ENCODE results near the gene ARRDC4.

Gene ARRDC4

GRCh38 chr15:97953748-97954147, 6.8 kb upstream of the ARRDC4 start:
- POLR2A ChIA-PET, result no interaction called here
- TF ChIP-seq ZNF384 (IDR thresholded peaks at IDR 0.05), result no peak
- CTCF ChIA-PET, result no interaction called here
- no peak for DNase-seq (ENCODE audit: extremely low spot score)

- CTCF ChIA-PET, result no interaction called here
- POLR2A ChIA-PET, result no interaction called here
- DNase-seq (ENCODE audit: extremely low spot score), result no peak
- TF ChIP-seq TARDBP (IDR thresholded peaks at IDR 0.05) (no peak), NFRKB (IDR thresholded peaks at IDR 0.05) (no peak), L3MBTL2 (conservative IDR thresholded peaks at IDR 0.05) (no peak), ELF4 (IDR thresholded peaks at IDR 0.05) (no peak), CTBP1 (IDR thresholded peaks at IDR 0.05; ENCODE audit: borderline replicate concordance) (no peak), SP1 (IDR thresholded peaks at IDR 0.05) (no peak), PKNOX1 (IDR thresholded peaks at IDR 0.05) (no peak), LEF1 (IDR thresholded peaks at IDR 0.05; ENCODE audit: borderline replicate concordance) (no peak), BHLHE40 (IDR thresholded peaks at IDR 0.05; ENCODE audit: borderline replicate concordance) (no peak), SUZ12 (IDR thresholded peaks at IDR 0.05) (no peak), FOXA1 (IDR thresholded peaks at IDR 0.05) (no peak), FOXK2 (IDR thresholded peaks at IDR 0.05) (no peak), HDGF (IDR thresholded peaks at IDR 0.05; ENCODE audit: borderline replicate concordance) (no peak), FOXM1 (IDR thresholded peaks at IDR 0.05; ENCODE audit: borderline replicate concordance) (no peak), ZNF384 (IDR thresholded peaks at IDR 0.05) (no peak), ARNT (IDR thresholded peaks at IDR 0.05) (no peak)
Measured at GRCh38 chr15:97955035-97955434, 5.5 kb upstream of the ARRDC4 start.

GRCh38 chr15:97955529-97955928, 5.0 kb upstream of the ARRDC4 start:
- ChIA-PET POLR2A (no interaction called here), CTCF (no interaction called here)
- no peak for DNase-seq (ENCODE audit: extremely low spot score)
- TF ChIP-seq FOXK2 (IDR thresholded peaks at IDR 0.05), result no peak
- no peak for TF ChIP-seq ARNT (IDR thresholded peaks at IDR 0.05)
- no peak for TF ChIP-seq ZNF384 (IDR thresholded peaks at IDR 0.05)
- no peak for TF ChIP-seq NFRKB (IDR thresholded peaks at IDR 0.05)
- no peak for TF ChIP-seq BHLHE40 (IDR thresholded peaks at IDR 0.05; ENCODE audit: borderline replicate concordance)
- no peak for TF ChIP-seq L3MBTL2 (conservative IDR thresholded peaks at IDR 0.05)
- TF ChIP-seq ELF4 (IDR thresholded peaks at IDR 0.05), result no peak
- no peak for TF ChIP-seq HDGF (IDR thresholded peaks at IDR 0.05; ENCODE audit: borderline replicate concordance)
- no peak for TF ChIP-seq SP1 (IDR thresholded peaks at IDR 0.05)
- no peak for TF ChIP-seq TARDBP (IDR thresholded peaks at IDR 0.05)
- TF ChIP-seq CTBP1 (IDR thresholded peaks at IDR 0.05; ENCODE audit: borderline replicate concordance), result no peak
- no peak for TF ChIP-seq PKNOX1 (IDR thresholded peaks at IDR 0.05)
- TF ChIP-seq FOXM1 (IDR thresholded peaks at IDR 0.05; ENCODE audit: borderline replicate concordance), result no peak

- no peak for DNase-seq (ENCODE audit: extremely low spot score)
- ChIA-PET POLR2A (no interaction called here), CTCF (interaction anchor here (0.6 kb wide), 2 partner anchors 47 to 469 kb away, joined by 3 read pairs; no protein-coding TSS in a partner anchor)
- TF ChIP-seq ZNF384 (IDR thresholded peaks at IDR 0.05) (no peak), PKNOX1 (IDR thresholded peaks at IDR 0.05) (peak; percentile 76), BHLHE40 (IDR thresholded peaks at IDR 0.05; ENCODE audit: borderline replicate concordance) (no peak), CTBP1 (IDR thresholded peaks at IDR 0.05; ENCODE audit: borderline replicate concordance) (no peak)
Measured at GRCh38 chr15:97959724-97960363, 659 bp upstream of the ARRDC4 start.

- no peak for TF ChIP-seq FOXK2 (IDR thresholded peaks at IDR 0.05)
- no peak for TF ChIP-seq FOXA1 (IDR thresholded peaks at IDR 0.05)
- TF ChIP-seq ELF4 (IDR thresholded peaks at IDR 0.05), result no peak
- TF ChIP-seq SP1 (IDR thresholded peaks at IDR 0.05), result no peak
- TF ChIP-seq PKNOX1 (IDR thresholded peaks at IDR 0.05), result no peak
- TF ChIP-seq TARDBP (IDR thresholded peaks at IDR 0.05), result no peak
- no peak for TF ChIP-seq SUZ12 (IDR thresholded peaks at IDR 0.05)
- TF ChIP-seq NFRKB (IDR thresholded peaks at IDR 0.05), result no peak
- TF ChIP-seq CTBP1 (IDR thresholded peaks at IDR 0.05; ENCODE audit: borderline replicate concordance), result no peak
- TF ChIP-seq HDGF (IDR thresholded peaks at IDR 0.05; ENCODE audit: borderline replicate concordance), result no peak
- no peak for TF ChIP-seq FOXM1 (IDR thresholded peaks at IDR 0.05; ENCODE audit: borderline replicate concordance)
- TF ChIP-seq ZNF384 (IDR thresholded peaks at IDR 0.05), result no peak
- peak; percentile 22 for DNase-seq (ENCODE audit: extremely low spot score)
- ChIA-PET POLR2A (no interaction called here), CTCF (no interaction called here)
Measured at GRCh38 chr15:97961067-97961954, 808 bp downstream of the ARRDC4 start.

GRCh38 chr15:97962263-97962662, 1.8 kb downstream of the ARRDC4 start:
- CTCF ChIA-PET, result no interaction called here
- no peak for DNase-seq (ENCODE audit: extremely low spot score)
- TF ChIP-seq ZNF384 (IDR thresholded peaks at IDR 0.05), result no peak
- no peak for TF ChIP-seq SP1 (IDR thresholded peaks at IDR 0.05)
- no peak for TF ChIP-seq ARNT (IDR thresholded peaks at IDR 0.05)
- TF ChIP-seq SUZ12 (IDR thresholded peaks at IDR 0.05), result no peak
- TF ChIP-seq HDGF (IDR thresholded peaks at IDR 0.05; ENCODE audit: borderline replicate concordance), result no peak
- no peak for TF ChIP-seq BHLHE40 (IDR thresholded peaks at IDR 0.05; ENCODE audit: borderline replicate concordance)
- no peak for TF ChIP-seq PKNOX1 (IDR thresholded peaks at IDR 0.05)
- TF ChIP-seq FOXM1 (IDR thresholded peaks at IDR 0.05; ENCODE audit: borderline replicate concordance), result no peak
- no peak for TF ChIP-seq L3MBTL2 (conservative IDR thresholded peaks at IDR 0.05)
- TF ChIP-seq CTBP1 (IDR thresholded peaks at IDR 0.05; ENCODE audit: borderline replicate concordance), result no peak
- no peak for TF ChIP-seq TARDBP (IDR thresholded peaks at IDR 0.05)
- TF ChIP-seq FOXA1 (IDR thresholded peaks at IDR 0.05), result no peak
- POLR2A ChIA-PET, result no interaction called here

All from HEK293T (cell line).